Stomach (tissue), 4 donors: ENCODE measurements around the gene CORO2B.

Experiments
- POLR2AphosphoS5 ChIP-seq, 3 donors: sonication (generic); formaldehyde crosslinking; IDR thresholded peaks; one replicate each; pipeline ENCODE4 v1.6.1; 2016; ENCODE audit warnings: antibody characterized with exemption in 3 of 3
- TF ChIP-seq, protein P1 (sequence below), 7 experiments: fragments of 450-650 bp in 4 of 7; fragments of 200-600 bp in 3 of 7; sonication (generic) in 3 of 7; IDR thresholded peaks; one replicate each; pipeline ENCODE4 v1.5.1; 2016 to 2019; ENCODE audit warnings: antibody characterized with exemption in 7 of 7, control low read depth in 2 of 7, mild to moderate bottlenecking in 1 of 7

DNA sequence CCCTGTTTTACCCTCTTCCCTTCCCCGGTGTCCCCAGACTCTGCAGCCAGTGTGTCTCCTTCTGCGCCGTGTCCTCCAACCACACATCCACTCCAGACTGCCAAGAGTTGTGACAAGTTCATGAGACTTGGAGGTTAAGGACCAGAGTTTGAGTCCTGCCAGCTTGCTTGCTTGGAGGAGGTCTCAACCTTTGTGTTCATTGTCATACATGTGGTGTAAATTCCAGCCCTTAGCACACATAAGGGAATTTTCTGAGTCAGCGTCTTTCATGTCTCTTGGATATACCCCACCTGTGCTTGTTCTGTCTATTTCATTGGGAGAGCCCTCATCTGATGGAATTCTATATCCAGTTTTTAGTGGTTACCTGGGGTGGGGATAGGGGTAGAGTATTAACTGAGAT lies 13.3 kb downstream of the CORO2B start:
- TF ChIP-seq, protein P1, sequence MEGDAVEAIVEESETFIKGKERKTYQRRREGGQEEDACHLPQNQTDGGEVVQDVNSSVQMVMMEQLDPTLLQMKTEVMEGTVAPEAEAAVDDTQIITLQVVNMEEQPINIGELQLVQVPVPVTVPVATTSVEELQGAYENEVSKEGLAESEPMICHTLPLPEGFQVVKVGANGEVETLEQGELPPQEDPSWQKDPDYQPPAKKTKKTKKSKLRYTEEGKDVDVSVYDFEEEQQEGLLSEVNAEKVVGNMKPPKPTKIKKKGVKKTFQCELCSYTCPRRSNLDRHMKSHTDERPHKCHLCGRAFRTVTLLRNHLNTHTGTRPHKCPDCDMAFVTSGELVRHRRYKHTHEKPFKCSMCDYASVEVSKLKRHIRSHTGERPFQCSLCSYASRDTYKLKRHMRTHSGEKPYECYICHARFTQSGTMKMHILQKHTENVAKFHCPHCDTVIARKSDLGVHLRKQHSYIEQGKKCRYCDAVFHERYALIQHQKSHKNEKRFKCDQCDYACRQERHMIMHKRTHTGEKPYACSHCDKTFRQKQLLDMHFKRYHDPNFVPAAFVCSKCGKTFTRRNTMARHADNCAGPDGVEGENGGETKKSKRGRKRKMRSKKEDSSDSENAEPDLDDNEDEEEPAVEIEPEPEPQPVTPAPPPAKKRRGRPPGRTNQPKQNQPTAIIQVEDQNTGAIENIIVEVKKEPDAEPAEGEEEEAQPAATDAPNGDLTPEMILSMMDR (IDR thresholded peaks at IDR 0.05): no peak
- no peak for TF ChIP-seq POLR2AphosphoS5 (IDR thresholded peaks at IDR 0.05)
